ENCODE measurements around the gene HPCAL4.

DNA sequence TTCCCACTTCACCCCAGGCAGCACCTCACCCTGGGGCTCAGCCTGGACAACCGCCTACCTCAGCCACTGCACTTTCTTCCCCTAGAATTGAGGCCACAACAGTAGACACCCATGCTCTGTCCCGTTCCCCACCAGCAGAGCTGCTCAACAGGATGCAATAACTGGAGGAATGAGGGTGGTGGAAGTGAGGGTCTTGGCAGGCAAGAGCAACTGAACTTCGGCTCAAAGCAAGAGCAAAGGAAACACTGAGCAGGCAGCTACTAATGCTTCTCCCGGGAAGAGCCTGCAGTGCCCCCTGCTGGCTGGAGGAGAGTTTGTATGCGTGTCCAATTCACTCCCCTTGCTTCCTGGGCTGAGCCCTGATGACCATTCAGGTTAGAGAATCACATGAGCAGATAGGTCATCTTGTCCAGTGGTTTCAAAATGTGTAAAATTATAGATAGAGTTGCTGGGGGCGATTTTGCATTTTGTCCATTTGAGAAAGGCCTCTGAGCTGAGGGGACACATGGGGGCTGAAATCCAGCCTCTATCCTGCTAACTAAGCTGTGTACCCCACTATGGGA is 33.2 kb downstream of the HPCAL4 start:
- TF ChIP-seq, protein P1, sequence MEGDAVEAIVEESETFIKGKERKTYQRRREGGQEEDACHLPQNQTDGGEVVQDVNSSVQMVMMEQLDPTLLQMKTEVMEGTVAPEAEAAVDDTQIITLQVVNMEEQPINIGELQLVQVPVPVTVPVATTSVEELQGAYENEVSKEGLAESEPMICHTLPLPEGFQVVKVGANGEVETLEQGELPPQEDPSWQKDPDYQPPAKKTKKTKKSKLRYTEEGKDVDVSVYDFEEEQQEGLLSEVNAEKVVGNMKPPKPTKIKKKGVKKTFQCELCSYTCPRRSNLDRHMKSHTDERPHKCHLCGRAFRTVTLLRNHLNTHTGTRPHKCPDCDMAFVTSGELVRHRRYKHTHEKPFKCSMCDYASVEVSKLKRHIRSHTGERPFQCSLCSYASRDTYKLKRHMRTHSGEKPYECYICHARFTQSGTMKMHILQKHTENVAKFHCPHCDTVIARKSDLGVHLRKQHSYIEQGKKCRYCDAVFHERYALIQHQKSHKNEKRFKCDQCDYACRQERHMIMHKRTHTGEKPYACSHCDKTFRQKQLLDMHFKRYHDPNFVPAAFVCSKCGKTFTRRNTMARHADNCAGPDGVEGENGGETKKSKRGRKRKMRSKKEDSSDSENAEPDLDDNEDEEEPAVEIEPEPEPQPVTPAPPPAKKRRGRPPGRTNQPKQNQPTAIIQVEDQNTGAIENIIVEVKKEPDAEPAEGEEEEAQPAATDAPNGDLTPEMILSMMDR (conservative IDR thresholded peaks at IDR 0.05; ENCODE audit: low read depth in 2 of 2) = peak; percentile 94 to 96
- TF ChIP-seq POLR2AphosphoS5 (IDR thresholded peaks at IDR 0.05; ENCODE audit: low read depth) (no peak), JUNB (IDR thresholded peaks at IDR 0.05; ENCODE audit: unreplicated experiment) (no peak), EZH2 (IDR thresholded peaks at IDR 0.05; ENCODE audit: low read depth, unreplicated experiment) (no peak), EZH2phosphoT487 (IDR thresholded peaks at IDR 0.05; ENCODE audit: unreplicated experiment) (no peak)
- TF ChIP-seq, protein P2, sequence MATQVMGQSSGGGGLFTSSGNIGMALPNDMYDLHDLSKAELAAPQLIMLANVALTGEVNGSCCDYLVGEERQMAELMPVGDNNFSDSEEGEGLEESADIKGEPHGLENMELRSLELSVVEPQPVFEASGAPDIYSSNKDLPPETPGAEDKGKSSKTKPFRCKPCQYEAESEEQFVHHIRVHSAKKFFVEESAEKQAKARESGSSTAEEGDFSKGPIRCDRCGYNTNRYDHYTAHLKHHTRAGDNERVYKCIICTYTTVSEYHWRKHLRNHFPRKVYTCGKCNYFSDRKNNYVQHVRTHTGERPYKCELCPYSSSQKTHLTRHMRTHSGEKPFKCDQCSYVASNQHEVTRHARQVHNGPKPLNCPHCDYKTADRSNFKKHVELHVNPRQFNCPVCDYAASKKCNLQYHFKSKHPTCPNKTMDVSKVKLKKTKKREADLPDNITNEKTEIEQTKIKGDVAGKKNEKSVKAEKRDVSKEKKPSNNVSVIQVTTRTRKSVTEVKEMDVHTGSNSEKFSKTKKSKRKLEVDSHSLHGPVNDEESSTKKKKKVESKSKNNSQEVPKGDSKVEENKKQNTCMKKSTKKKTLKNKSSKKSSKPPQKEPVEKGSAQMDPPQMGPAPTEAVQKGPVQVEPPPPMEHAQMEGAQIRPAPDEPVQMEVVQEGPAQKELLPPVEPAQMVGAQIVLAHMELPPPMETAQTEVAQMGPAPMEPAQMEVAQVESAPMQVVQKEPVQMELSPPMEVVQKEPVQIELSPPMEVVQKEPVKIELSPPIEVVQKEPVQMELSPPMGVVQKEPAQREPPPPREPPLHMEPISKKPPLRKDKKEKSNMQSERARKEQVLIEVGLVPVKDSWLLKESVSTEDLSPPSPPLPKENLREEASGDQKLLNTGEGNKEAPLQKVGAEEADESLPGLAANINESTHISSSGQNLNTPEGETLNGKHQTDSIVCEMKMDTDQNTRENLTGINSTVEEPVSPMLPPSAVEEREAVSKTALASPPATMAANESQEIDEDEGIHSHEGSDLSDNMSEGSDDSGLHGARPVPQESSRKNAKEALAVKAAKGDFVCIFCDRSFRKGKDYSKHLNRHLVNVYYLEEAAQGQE (IDR thresholded peaks at IDR 0.05; ENCODE audit: unreplicated experiment) = no peak
- TF ChIP-seq, protein P3, sequence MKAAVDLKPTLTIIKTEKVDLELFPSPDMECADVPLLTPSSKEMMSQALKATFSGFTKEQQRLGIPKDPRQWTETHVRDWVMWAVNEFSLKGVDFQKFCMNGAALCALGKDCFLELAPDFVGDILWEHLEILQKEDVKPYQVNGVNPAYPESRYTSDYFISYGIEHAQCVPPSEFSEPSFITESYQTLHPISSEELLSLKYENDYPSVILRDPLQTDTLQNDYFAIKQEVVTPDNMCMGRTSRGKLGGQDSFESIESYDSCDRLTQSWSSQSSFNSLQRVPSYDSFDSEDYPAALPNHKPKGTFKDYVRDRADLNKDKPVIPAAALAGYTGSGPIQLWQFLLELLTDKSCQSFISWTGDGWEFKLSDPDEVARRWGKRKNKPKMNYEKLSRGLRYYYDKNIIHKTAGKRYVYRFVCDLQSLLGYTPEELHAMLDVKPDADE (IDR thresholded peaks at IDR 0.05) = no peak

Data from GM23338 (cell line).